Measurements from ENCODE around the gene TBC1D24.

The TBC1D24 gene

GRCh38 chr16:2465653-2466415, 9.1 kb upstream of the TBC1D24 start:
- TF ChIP-seq EZH2phosphoT487 (conservative IDR thresholded peaks at IDR 0.05; ENCODE audit: low read length) (no peak), CTCF (IDR thresholded peaks at IDR 0.05; ENCODE audit: insufficient read depth, low read length, poor library complexity, severe bottlenecking) (no peak)
- H3F3A ChIP-seq (ENCODE audit: insufficient read depth), result peaks cover 13% of the 10 kb centered on the region; the same call in 1 of the 2 replicates
- H3K79me2 ChIP-seq (ENCODE audit: insufficient read depth, low read length), result peaks cover 8% of the 10 kb centered on the region; the same call in 1 of the 2 replicates
- H3K4me2 ChIP-seq (ENCODE audit: low read depth, low read length, poor library complexity, severe bottlenecking), result no peak overlapping the region
- no peak overlapping the region for H3K9ac ChIP-seq (ENCODE audit: low read length)
- H2AFZ ChIP-seq (ENCODE audit: low read depth, low read length, severe bottlenecking), result no peak overlapping the region
- no peaks in the 10 kb centered on the region for H3K9me2 ChIP-seq (replicated peaks; ENCODE audit: insufficient read depth, low read length)
- no peaks in the 10 kb centered on the region for H3K36me3 ChIP-seq (ENCODE audit: low read length)
- H3K9me3 ChIP-seq (ENCODE audit: insufficient read depth, low read length), result no peaks in the 10 kb centered on the region
- H3K27me3 ChIP-seq (ENCODE audit: low read length), result no peaks in the 10 kb centered on the region
- no peak overlapping the region for H3K4me3 ChIP-seq (ENCODE audit: insufficient read depth, low read length, poor library complexity, severe bottlenecking)
- no peak overlapping the region for H3K27ac ChIP-seq (ENCODE audit: low read depth, low read length)
- no peaks in the 10 kb centered on the region for H4K20me1 ChIP-seq (ENCODE audit: low read depth, low read length)

GRCh38 chr16:2466667-2467527, 8.0 kb upstream of the TBC1D24 start:
- H3K27me3 ChIP-seq (ENCODE audit: low read length), result no peaks in the 10 kb centered on the region
- no peaks in the 10 kb centered on the region for H4K20me1 ChIP-seq (ENCODE audit: low read depth, low read length)
- H3K4me2 ChIP-seq (ENCODE audit: low read depth, low read length, poor library complexity, severe bottlenecking), result peak overlapping the region; percentile 24
- H3F3A ChIP-seq (ENCODE audit: insufficient read depth), result peaks cover 13% of the 10 kb centered on the region; the same call in 1 of the 2 replicates
- H2AFZ ChIP-seq (ENCODE audit: low read depth, low read length, severe bottlenecking), result no peak overlapping the region
- H3K9me2 ChIP-seq (replicated peaks; ENCODE audit: insufficient read depth, low read length), result no peaks in the 10 kb centered on the region
- peak overlapping the region; percentile 65 for H3K9ac ChIP-seq (ENCODE audit: low read length)
- H3K27ac ChIP-seq (ENCODE audit: low read depth, low read length), result peak overlapping the region; percentile 75
- TF ChIP-seq EZH2phosphoT487 (conservative IDR thresholded peaks at IDR 0.05; ENCODE audit: low read length), result no peak
- TF ChIP-seq CTCF (IDR thresholded peaks at IDR 0.05; ENCODE audit: insufficient read depth, low read length, poor library complexity, severe bottlenecking), result no peak
- no peaks in the 10 kb centered on the region for H3K36me3 ChIP-seq (ENCODE audit: low read length)
- H3K9me3 ChIP-seq (ENCODE audit: insufficient read depth, low read length), result no peaks in the 10 kb centered on the region
- H3K4me3 ChIP-seq (ENCODE audit: insufficient read depth, low read length, poor library complexity, severe bottlenecking), result no peak overlapping the region
- H3K79me2 ChIP-seq (ENCODE audit: insufficient read depth, low read length), result no peaks in the 10 kb centered on the region

- H3K9me3 ChIP-seq (ENCODE audit: insufficient read depth, low read length), result no peaks in the 10 kb centered on the region
- no peaks in the 10 kb centered on the region for H3K36me3 ChIP-seq (ENCODE audit: low read length)
- no peaks in the 10 kb centered on the region for H3K79me2 ChIP-seq (ENCODE audit: insufficient read depth, low read length)
- H3K9ac ChIP-seq (ENCODE audit: low read length), result peak overlapping the region; percentile 65
- H3F3A ChIP-seq (ENCODE audit: insufficient read depth), result peaks cover 13% of the 10 kb centered on the region; the same call in 1 of the 2 replicates
- no peaks in the 10 kb centered on the region for H3K27me3 ChIP-seq (ENCODE audit: low read length)
- no peak overlapping the region for H2AFZ ChIP-seq (ENCODE audit: low read depth, low read length, severe bottlenecking)
- no peaks in the 10 kb centered on the region for H3K9me2 ChIP-seq (replicated peaks; ENCODE audit: insufficient read depth, low read length)
- no peaks in the 10 kb centered on the region; the same call in 1 of the 2 replicates for H4K20me1 ChIP-seq (ENCODE audit: low read depth, low read length)
- H3K4me2 ChIP-seq (ENCODE audit: low read depth, low read length, poor library complexity, severe bottlenecking), result peak overlapping the region; percentile 74
- H3K27ac ChIP-seq (ENCODE audit: low read depth, low read length), result peak overlapping the region; percentile 75
- H3K4me3 ChIP-seq (ENCODE audit: insufficient read depth, low read length, poor library complexity, severe bottlenecking), result peak overlapping the region; percentile 49
- no peak for TF ChIP-seq CTCF (IDR thresholded peaks at IDR 0.05; ENCODE audit: insufficient read depth, low read length, poor library complexity, severe bottlenecking)
- TF ChIP-seq EZH2phosphoT487 (conservative IDR thresholded peaks at IDR 0.05; ENCODE audit: low read length), result no peak
Measured at GRCh38 chr16:2467528-2468232, 7.2 kb upstream of the TBC1D24 start.

All from SU-DHL-6 (cell line).